Measurements from ENCODE around the gene BORCS6. TPM values are rescaled to one million over a fixed set of nuclear protein-coding genes. Genes with fewer than 3 reads are reported as not detected.

Gene BORCS6
- total and polyA plus RNA-seq, 2 of the 13 experiments (the other 11 are each of a cell fraction or from before 2014, with no cell fraction given), result 2.0 to 5.1 TPM

GRCh38 chr17:8220783-8221662, 31.0 kb upstream of the BORCS6 start (continued):
- TF ChIP-seq SNAPC4 (CRISPR knock-in tag; IDR thresholded peaks at IDR 0.05) (peak; percentile 36; the same call in 1 of the 2 replicates), ZNF251 (CRISPR knock-in tag; IDR thresholded peaks at IDR 0.05) (no peak), NFYC (CRISPR knock-in tag; IDR thresholded peaks at IDR 0.05) (no peak), ZNF629 (CRISPR knock-in tag; conservative IDR thresholded peaks at IDR 0.05) (peak; percentile 86), SMC3 (IDR thresholded peaks at IDR 0.05; ENCODE audit: low read length) (no peak), KDM3A (CRISPR knock-in tag; IDR thresholded peaks at IDR 0.05; ENCODE audit: low read depth) (peak; percentile 0; the same call in 1 of the 2 replicates), ZNF737 (CRISPR knock-in tag; IDR thresholded peaks at IDR 0.05; ENCODE audit: borderline replicate concordance) (0 out of 2 replicates have a peak, but pooled peaks have one; percentile 30), ZNF136 (CRISPR knock-in tag; IDR thresholded peaks at IDR 0.05; ENCODE audit: low read depth) (peak; percentile 51; the same call in 1 of the 2 replicates), LRRFIP1 (CRISPR knock-in tag; conservative IDR thresholded peaks at IDR 0.05) (no peak), HOMEZ (CRISPR knock-in tag; IDR thresholded peaks at IDR 0.05; ENCODE audit: low read depth) (no peak), NCOA5 (CRISPR knock-in tag; IDR thresholded peaks at IDR 0.05) (no peak), KDM5B (CRISPR knock-in tag; IDR thresholded peaks at IDR 0.05; ENCODE audit: borderline replicate concordance) (peak; percentile 10; the same call in 1 of the 2 replicates), HDAC6 (IDR thresholded peaks at IDR 0.05; ENCODE audit: low read depth, low read length) (no peak), MED13 (CRISPR knock-in tag; IDR thresholded peaks at IDR 0.05) (peak; percentile 50; the same call in 1 of the 2 replicates), MLXIP (CRISPR knock-in tag; IDR thresholded peaks at IDR 0.05; ENCODE audit: borderline replicate concordance) (no peak), ZNF615 (CRISPR knock-in tag; IDR thresholded peaks at IDR 0.05; ENCODE audit: borderline replicate concordance) (0 out of 2 replicates have a peak, but pooled peaks have one; percentile 40)

All from HepG2 (cell line).